Measurements from ENCODE around the gene HMCES. TPM values are rescaled to one million over a fixed set of nuclear protein-coding genes. Genes with fewer than 3 reads are reported as not detected.

The HMCES gene
- polyA plus RNA-seq, 1 of the 3 experiments (the other 2 are of a cell fraction), result 32.4 TPM

- peak overlapping the region; percentile 97 for H2AFZ ChIP-seq (ENCODE audit: low read depth)
- peak overlapping the region in 1 of 2 experiments; percentile 88; a peak in 2 of 4 replicates for H3K27ac ChIP-seq (ENCODE audit: low read depth in 2 of 2, low read length in 1 of 2)
- H3F3A ChIP-seq (replicated peaks; ENCODE audit: insufficient read depth), result peaks cover 15% of the 10 kb centered on the region
- peaks cover 6 to 13% of the 10 kb centered on the region in 2 experiments; a peak in 2 of 4 replicates for H3K4me1 ChIP-seq (ENCODE audit: control insufficient read depth in 1 of 2, insufficient read depth in 2 of 2, low read depth in 1 of 2, low read length in 1 of 2)
- peak overlapping the region; percentile 100 for H3K9ac ChIP-seq
- peak overlapping the region; percentile 91 for H3K4me2 ChIP-seq
- peaks cover 16 to 24% of the 10 kb centered on the region in 2 experiments for H3K36me3 ChIP-seq (replicated peaks in 1 of 2; ENCODE audit: control insufficient read depth in 1 of 2, insufficient read depth in 2 of 2, low read length in 1 of 2)
- WGBS (ENCODE audit: low lambda C conversion rate), result 68% methylated on average over 21 of the region's 21 CpGs
- no peak for TF ChIP-seq GABPA (IDR thresholded peaks at IDR 0.05; ENCODE audit: low read depth)
- no peak for TF ChIP-seq SIN3A (IDR thresholded peaks at IDR 0.05; ENCODE audit: borderline replicate concordance, low read depth, low read length)
- no peak for TF ChIP-seq SMC3 (IDR thresholded peaks at IDR 0.05; ENCODE audit: low read depth, low read length)
- no peak for TF ChIP-seq YY1 (IDR thresholded peaks at IDR 0.05; ENCODE audit: low read depth)
- no peak for TF ChIP-seq FOXM1 (IDR thresholded peaks at IDR 0.05; ENCODE audit: low read depth)
- no peak for TF ChIP-seq MAX (IDR thresholded peaks at IDR 0.05; ENCODE audit: low read depth)
- TF ChIP-seq RFX5 (IDR thresholded peaks at IDR 0.05; ENCODE audit: low read length), result no peak
- no peak for TF ChIP-seq JUND (IDR thresholded peaks at IDR 0.05)
- TF ChIP-seq ELF1 (IDR thresholded peaks at IDR 0.05), result no peak
- no peak for TF ChIP-seq MXI1 (IDR thresholded peaks at IDR 0.05; ENCODE audit: low read depth, low read length)
- no peak for TF ChIP-seq RCOR1 (IDR thresholded peaks at IDR 0.05; ENCODE audit: low read length)
- TF ChIP-seq FOXJ3 (CRISPR knock-in tag; IDR thresholded peaks at IDR 0.05), result no peak
- no peak for TF ChIP-seq CTCF (IDR thresholded peaks at IDR 0.05)
- no peak for TF ChIP-seq RAD21 (IDR thresholded peaks at IDR 0.05; ENCODE audit: low read length)
- no peak for TF ChIP-seq EZH2phosphoT487 (IDR thresholded peaks at IDR 0.05; ENCODE audit: borderline replicate concordance, low read depth)
- TF ChIP-seq TCF12 (IDR thresholded peaks at IDR 0.05), result no peak
- H4K20me1 ChIP-seq (ENCODE audit: insufficient read depth), result no peaks in the 10 kb centered on the region
- peak overlapping the region; percentile 86 to 95 for H3K4me3 ChIP-seq (ENCODE audit: low read depth in 2 of 2, low read length in 1 of 2)
- ChIA-PET CTCF (interaction anchor here (0.7 to 7.8 kb wide), 5 partner anchors 11 to 516 kb away, joined by 3 to 140 read pairs (median 3); no protein-coding TSS in a partner anchor), POLR2A (interaction anchor here (1.1 kb wide), 1 partner anchor 15 kb away, joined by 4 read pairs; no protein-coding TSS in a partner anchor)
- peaks cover 58% of the 10 kb centered on the region for H3K79me2 ChIP-seq (ENCODE audit: insufficient read depth)
- no peaks in the 10 kb centered on the region for H3K9me2 ChIP-seq
- H3K9me3 ChIP-seq, result no peaks in the 10 kb centered on the region
- no peaks in the 10 kb centered on the region for H3K27me3 ChIP-seq (ENCODE audit: insufficient read depth)
- DNase-seq, result no peak
Observed at GRCh38 chr3:129248286-129248979, 30.2 kb upstream of the HMCES start.
